CD14-positive monocyte (primary cell): Measurements from ENCODE around the gene TOX3. TPM values are rescaled to one million over a fixed set of nuclear protein-coding genes. Genes with fewer than 3 reads are reported as not detected.

Experiments
- DNase-seq, 3 donors: peaks; one replicate each; pipeline ENCODE4 v3.0.0-alpha.2; 2011 to 2022
- H2AFZ ChIP-seq: 2 replicates; pipeline ENCODE4 v1.6.0; 2012; ENCODE audit warnings: mild to moderate bottlenecking, low read depth, low read length, inconsistent platforms; ENCODE audit not compliant: insufficient read depth, poor library complexity, severe bottlenecking
- H3K27ac ChIP-seq, 2 donors: 1 replicate in 1 of 2; 2 replicates in 1 of 2; pipeline ENCODE4 v1.5.1; 2012 to 2013; ENCODE audit warnings: low read length in 2 of 2, control low read depth in 1 of 2, inconsistent platforms in 1 of 2, low read depth in 1 of 2, mild to moderate bottlenecking in 1 of 2
- H3K27me3 ChIP-seq, 2 donors: one replicate each; pipeline versions ENCODE4 v1.6.0 to v1.6.1; 2011 to 2013; ENCODE audit warnings: low read length in 2 of 2; ENCODE audit not compliant: control insufficient read depth in 2 of 2, insufficient read depth in 2 of 2
- H3K36me3 ChIP-seq, 2 donors: replicated peaks in 1 of 2; 1 replicate in 1 of 2; 2 replicates in 1 of 2; pipeline versions ENCODE4 v1.5.1 to v1.6.1; 2012 to 2013; ENCODE audit warnings: low read length in 2 of 2, control low read depth in 1 of 2, inconsistent platforms in 1 of 2, mild to moderate bottlenecking in 1 of 2; ENCODE audit not compliant: insufficient read depth in 2 of 2, control insufficient read depth in 1 of 2
- H3K4me1 ChIP-seq, 2 donors: 1 replicate in 1 of 2; 2 replicates in 1 of 2; pipeline versions ENCODE4 v1.5.1 to v1.6.1; 2012 to 2013; ENCODE audit warnings: low read length in 2 of 2, control low read depth in 1 of 2, inconsistent platforms in 1 of 2, mild to moderate bottlenecking in 1 of 2, moderate library complexity in 1 of 2; ENCODE audit not compliant: insufficient read depth in 2 of 2, control insufficient read depth in 1 of 2
- H3K4me2 ChIP-seq: replicated peaks from 2 replicates; pipeline ENCODE3; 2012; ENCODE audit warnings: low read length, moderate library complexity, mild to moderate bottlenecking; ENCODE audit not compliant: poor library complexity, severe bottlenecking; ENCODE audit errors: extremely low read depth
- H3K4me3 ChIP-seq, 3 experiments: fragments of 200-600 bp in 1 of 3; sonication (generic) in 1 of 3; replicated peaks in 1 of 3; 1 replicate in 2 of 3; 2 replicates in 1 of 3; pipeline ENCODE4 v1.5.1; 2011 to 2013; ENCODE audit warnings: low read length in 3 of 3, mild to moderate bottlenecking in 3 of 3, control low read depth in 2 of 3, low read depth in 2 of 3, inconsistent platforms in 1 of 3, moderate library complexity in 1 of 3
- H3K79me2 ChIP-seq: 2 replicates; pipeline ENCODE4 v1.6.0; 2012; ENCODE audit warnings: mild to moderate bottlenecking, control low read depth, inconsistent platforms, low read length, moderate library complexity; ENCODE audit not compliant: insufficient read depth
- H3K9ac ChIP-seq: 2 replicates; pipeline ENCODE4 v1.6.0; 2017; ENCODE audit warnings: low read length, mild to moderate bottlenecking; ENCODE audit not compliant: insufficient read depth, poor library complexity, severe bottlenecking
- H3K9me3 ChIP-seq, 2 donors: replicated peaks in 1 of 2; 1 replicate in 1 of 2; 2 replicates in 1 of 2; pipeline versions ENCODE4 v1.5.1 to v1.6.1; 2012 to 2013; ENCODE audit warnings: low read length in 2 of 2, control low read depth in 1 of 2; ENCODE audit not compliant: control insufficient read depth in 1 of 2, insufficient read depth in 1 of 2
- H4K20me1 ChIP-seq: 2 replicates; pipeline ENCODE4 v1.6.0; 2012; ENCODE audit warnings: mild to moderate bottlenecking, low read length, control low read depth, moderate library complexity; ENCODE audit not compliant: insufficient read depth
- H3K27ac Mint-ChIP-seq, 7 donors: one replicate each; pipeline ENCODE4 v1.8.0; 2020; ENCODE audit warnings: mild to moderate bottlenecking in 7 of 7, mixed read lengths in 7 of 7, moderate library complexity in 6 of 7, inconsistent platforms in 2 of 7
- H3K27me3 Mint-ChIP-seq, 3 donors: one replicate each; pipeline ENCODE4 v1.8.0; 2021 to 2022; ENCODE audit warnings: low read depth in 3 of 3, mild to moderate bottlenecking in 3 of 3, mixed read lengths in 3 of 3, moderate library complexity in 3 of 3, inconsistent platforms in 1 of 3
- H3K36me3 Mint-ChIP-seq, 2 donors: one replicate each; pipeline ENCODE4 v1.8.0; 2020; ENCODE audit warnings: mixed read lengths in 2 of 2, inconsistent platforms in 1 of 2, mild to moderate bottlenecking in 1 of 2
- H3K4me1 Mint-ChIP-seq: one replicate; pipeline ENCODE4 v1.8.0; 2020; ENCODE audit warnings: mild to moderate bottlenecking, mixed read lengths
- H3K4me3 Mint-ChIP-seq, 2 donors: one replicate each; pipeline ENCODE4 v1.8.0; 2020; ENCODE audit warnings: mild to moderate bottlenecking in 2 of 2, mixed read lengths in 2 of 2, moderate library complexity in 1 of 2
- H3K9me3 Mint-ChIP-seq, 7 donors: one replicate each; pipeline ENCODE4 v1.8.0; 2020 to 2022; ENCODE audit warnings: mixed read lengths in 7 of 7, mild to moderate bottlenecking in 6 of 7, moderate library complexity in 6 of 7, inconsistent platforms in 2 of 7
- CTCF ChIP-seq: fragments of 200-600 bp; IDR thresholded peaks from one replicate; pipeline ENCODE4 v1.8.0; 2022; ENCODE audit warnings: antibody characterized with exemption, mild to moderate bottlenecking
- WGBS: methylation state at CpG from one replicate; pipeline ENCODE4 v1.1.5; 2013; ENCODE audit warnings: missing lambda C conversion rate; ENCODE audit not compliant: insufficient coverage; 5-methylcytosine and 5-hydroxymethylcytosine counted together
- intact Hi-C, 2 donors: fragments of 100-400 bp; cut with micrococcal nuclease; formaldehyde crosslinking; loops; one replicate each; pipeline versions ENCODE4 v1.15.0 to v1.15.1; 2023
- polyA plus RNA-seq, 3 donors: library from polyadenylated mRNA; depleted of rRNA in 1 of 3; unstranded in 2 of 3; stranded (reverse) in 1 of 3; fragments of 300-500 nt in 2 of 3; fragments of >200 nt in 1 of 3; fragmentation: Illumina TruSeq in 2 of 3; gene quantifications; 1 replicate in 2 of 3; 2 replicates in 1 of 3; pipeline ENCODE4 v1.2.3, GENCODE V29; 2012 to 2021

TOX3 gene
- polyA plus RNA-seq, 3 donors: not detected

GRCh38 chr16:52535076-52535475, 11.9 kb downstream of the TOX3 start:
- DNase-seq: no peak
- Histone ChIP-seq H4K20me1 (no peaks in the 10 kb centered on the region), H3K4me2 (no peak overlapping the region), H3K36me3 (no peaks in the 10 kb centered on the region), H3K9me3 (peaks cover 0 to 4% of the 10 kb centered on the region in 2 donors), H3K27me3 (no peaks in the 10 kb centered on the region), H2AFZ (no peak overlapping the region), H3K4me1 (no peaks in the 10 kb centered on the region), H3K9ac (no peak overlapping the region), H3K27ac (no peak overlapping the region), H3K4me3 (no peak overlapping the region), H3K79me2 (no peaks in the 10 kb centered on the region)
- H3K4me1 Mint-ChIP-seq: no peaks in the 10 kb centered on the region
- no peaks in the 10 kb centered on the region for H3K36me3 Mint-ChIP-seq
- no peak overlapping the region for H3K27ac Mint-ChIP-seq
- H3K4me3 Mint-ChIP-seq: no peak overlapping the region
- H3K9me3 Mint-ChIP-seq: peaks cover 0 to 8% (median 0%) of the 10 kb centered on the region in 7 donors
- TF ChIP-seq CTCF: no peak
- intact Hi-C loops: no loop called here
- WGBS: no CpG with 5 or more reads among the region's 3 CpGs
- H3K27me3 Mint-ChIP-seq: no peaks in the 10 kb centered on the region

GRCh38 chr16:52533296-52533695, 13.6 kb downstream of the TOX3 start:
- intact Hi-C loops: no loop called here
- Histone ChIP-seq H3K79me2 (no peaks in the 10 kb centered on the region), H3K4me2 (no peak overlapping the region), H3K9me3 (peaks cover 0 to 4% of the 10 kb centered on the region in 2 donors), H3K36me3 (no peaks in the 10 kb centered on the region), H3K4me1 (no peaks in the 10 kb centered on the region), H3K27ac (no peak overlapping the region), H3K9ac (no peak overlapping the region), H3K4me3 (no peak overlapping the region), H4K20me1 (no peaks in the 10 kb centered on the region), H2AFZ (no peak overlapping the region), H3K27me3 (no peaks in the 10 kb centered on the region)
- no peaks in the 10 kb centered on the region for H3K4me1 Mint-ChIP-seq
- DNase-seq: no peak
- H3K27ac Mint-ChIP-seq: no peak overlapping the region
- no peaks in the 10 kb centered on the region for H3K36me3 Mint-ChIP-seq
- no peaks in the 10 kb centered on the region for H3K27me3 Mint-ChIP-seq
- no peak overlapping the region for H3K4me3 Mint-ChIP-seq
- no peak for TF ChIP-seq CTCF
- 80% methylated on average over 1 of the region's 1 CpG for WGBS
- peaks cover 0 to 6% (median 0%) of the 10 kb centered on the region in 7 donors for H3K9me3 Mint-ChIP-seq
